Natural killer cell (primary cell): ENCODE results near the gene TMEM245. TPM values are rescaled to one million over a fixed set of nuclear protein-coding genes. Genes with fewer than 3 reads are reported as not detected.

Source experiments
- ATAC-seq, 3 donors: fragments of 150-1000 bp in 2 of 3; fragments of 200-7000 bp in 1 of 3; cut with Tn5 transposase; 1 replicate in 1 of 3; 2 replicates in 2 of 3; pipeline ENCODE4 v1.10.0; 2021; ENCODE audit warnings: mild to moderate bottlenecking in 2 of 3, moderate library complexity in 2 of 3
- DNase-seq, 2 donors: peaks; one replicate each; pipeline versions ENCODE4 v3.0.0 to v3.0.0-alpha.2; 2013 to 2021; ENCODE audit warnings: mixed read lengths in 1 of 2
- H3K27ac ChIP-seq: one replicate; pipeline ENCODE4 v1.5.1; 2013; ENCODE audit warnings: mild to moderate bottlenecking, low read length
- H3K27me3 ChIP-seq: one replicate; pipeline ENCODE4 v1.6.1; 2013; ENCODE audit warnings: low read length; ENCODE audit not compliant: control insufficient read depth, insufficient read depth
- H3K36me3 ChIP-seq: one replicate; pipeline ENCODE4 v1.6.1; 2013; ENCODE audit warnings: low read length; ENCODE audit not compliant: control insufficient read depth, insufficient read depth
- H3K4me1 ChIP-seq: one replicate; pipeline ENCODE4 v1.6.1; 2013; ENCODE audit warnings: low read length; ENCODE audit not compliant: control insufficient read depth, insufficient read depth
- H3K4me3 ChIP-seq: one replicate; pipeline ENCODE4 v1.5.1; 2013; ENCODE audit warnings: low read length
- H3K9me3 ChIP-seq: one replicate; pipeline ENCODE4 v1.6.1; 2013; ENCODE audit warnings: low read length; ENCODE audit not compliant: control insufficient read depth, insufficient read depth
- H3K27ac Mint-ChIP-seq, 2 donors: one replicate each; pipeline ENCODE4 v1.8.0; 2022; ENCODE audit warnings: mild to moderate bottlenecking in 2 of 2, mixed read lengths in 2 of 2, moderate library complexity in 1 of 2
- H3K27me3 Mint-ChIP-seq, 2 donors: one replicate each; pipeline ENCODE4 v1.8.0; 2022; ENCODE audit warnings: low read depth in 2 of 2, mixed read lengths in 2 of 2
- H3K36me3 Mint-ChIP-seq: one replicate; pipeline ENCODE4 v1.8.0; 2022; ENCODE audit warnings: mixed read lengths
- H3K4me1 Mint-ChIP-seq, 2 donors: one replicate each; pipeline ENCODE4 v1.8.0; 2022; ENCODE audit warnings: mixed read lengths in 2 of 2
- H3K4me3 Mint-ChIP-seq: one replicate; pipeline ENCODE4 v1.8.0; 2022; ENCODE audit warnings: mild to moderate bottlenecking, moderate library complexity, mixed read lengths
- H3K9me3 Mint-ChIP-seq, 2 donors: one replicate each; pipeline ENCODE4 v1.8.0; 2022; ENCODE audit warnings: mixed read lengths in 2 of 2
- CTCF ChIP-seq: fragments of 200-600 bp; IDR thresholded peaks from one replicate; pipeline ENCODE4 v1.8.0; 2022; ENCODE audit warnings: antibody characterized with exemption
- WGBS: methylation state at CpG from one replicate; pipeline ENCODE4 v1.1.7; 2013; ENCODE audit warnings: missing lambda C conversion rate; ENCODE audit not compliant: insufficient coverage; 5-methylcytosine and 5-hydroxymethylcytosine counted together
- intact Hi-C: fragments of 100-400 bp; cut with micrococcal nuclease; formaldehyde crosslinking; loops from one replicate; pipeline ENCODE4 v1.14.2; 2022
- total RNA-seq, 4 donors: library from RNA; stranded (reverse); fragments of 120-200 nt in 1 of 4; gene quantifications; one replicate each; pipeline versions ENCODE4 v1.2.3 to v1.2.4, GENCODE V29; 2013 to 2022

The TMEM245 gene
- total RNA-seq, 3 donors from 2014 or later (not counting 1 experiment from before 2014, with no cell fraction given): 14.5 to 22.5 (median 21.8) TPM

GRCh38 chr9:109124121-109124520 lies 4.4 kb upstream of the TMEM245 start:
- intact Hi-C loops: no loop called here

GRCh38 chr9:109122726-109123621 lies 3.2 kb upstream of the TMEM245 start:
- Histone ChIP-seq H3K36me3 (no peaks in the 10 kb centered on the region), H3K27me3 (no peaks in the 10 kb centered on the region), H3K9me3 (no peaks in the 10 kb centered on the region), H3K27ac (no peak overlapping the region), H3K4me3 (no peak overlapping the region), H3K4me1 (peaks cover 15% of the 10 kb centered on the region)
- Mint-ChIP-seq H3K4me1 (peaks cover 15 to 20% of the 10 kb centered on the region in 2 donors), H3K36me3 (no peaks in the 10 kb centered on the region), H3K27me3 (peaks cover 0 to 3% of the 10 kb centered on the region in 2 donors), H3K9me3 (no peaks in the 10 kb centered on the region), H3K4me3 (no peak overlapping the region), H3K27ac (no peak overlapping the region)
- ATAC-seq: no peak
- DNase-seq: no peak
- no peak for TF ChIP-seq CTCF
- intact Hi-C loops: no loop called here
- WGBS: 83% methylated on average over 12 of the region's 12 CpGs

More at GRCh38 chr9:109124121-109124520, 4.4 kb upstream of the TMEM245 start:
- no peak overlapping the region for H3K4me3 ChIP-seq
- Mint-ChIP-seq H3K4me1 (peaks cover 5 to 9% of the 10 kb centered on the region in 2 donors), H3K9me3 (no peaks in the 10 kb centered on the region), H3K36me3 (no peaks in the 10 kb centered on the region), H3K27me3 (peaks cover 0 to 3% of the 10 kb centered on the region in 2 donors), H3K4me3 (no peak overlapping the region), H3K27ac (no peak overlapping the region)
- no peak for TF ChIP-seq CTCF
- no peaks in the 10 kb centered on the region for H3K36me3 ChIP-seq
- no peaks in the 10 kb centered on the region for H3K9me3 ChIP-seq
- ATAC-seq (no peak), DNase-seq (no peak)
- H3K27me3 ChIP-seq: no peaks in the 10 kb centered on the region
- H3K27ac ChIP-seq: no peak overlapping the region
- 100% methylated on average over 1 of the region's 2 CpGs for WGBS
- peaks cover 4% of the 10 kb centered on the region for H3K4me1 ChIP-seq

GRCh38 chr9:109121232-109121796 lies 1.6 kb upstream of the TMEM245 start:
- Histone ChIP-seq H3K9me3 (no peaks in the 10 kb centered on the region), H3K4me3 (no peak overlapping the region), H3K27ac (no peak overlapping the region), H3K27me3 (no peaks in the 10 kb centered on the region), H3K4me1 (peaks cover 20% of the 10 kb centered on the region), H3K36me3 (no peaks in the 10 kb centered on the region)
- TF ChIP-seq CTCF: no peak
- ATAC-seq (no peak), DNase-seq (no peak)
- WGBS: 91% methylated on average over 10 of the region's 11 CpGs
- intact Hi-C loops: no loop called here
- Mint-ChIP-seq H3K9me3 (no peaks in the 10 kb centered on the region), H3K27me3 (peaks cover 0 to 3% of the 10 kb centered on the region in 2 donors), H3K27ac (no peak overlapping the region), H3K36me3 (no peaks in the 10 kb centered on the region), H3K4me3 (no peak overlapping the region), H3K4me1 (peaks cover 26 to 34% of the 10 kb centered on the region in 2 donors)
